GM19467 (cell line): ENCODE results near the gene DUSP10.
A peak's percentile ranks its signal among the peaks of the same experiment; 100 is the strongest.

Source experiments
- ATAC-seq: cut with Tn5 transposase; IDR thresholded peaks from one replicate; pipeline ENCODE4 v1.9.1; 2021; ENCODE audit warnings: mild to moderate bottlenecking, moderate library complexity; ENCODE audit not compliant: unreplicated experiment

The DUSP10 gene

GRCh38 chr1:221715321-221716169 is 26.3 kb downstream of the DUSP10 start:
- ATAC-seq, result no peak

- no peak for ATAC-seq
Observed at GRCh38 chr1:221714227-221715152, 27.4 kb downstream of the DUSP10 start.

GRCh38 chr1:221712776-221713431 is 29.0 kb downstream of the DUSP10 start:
- peak; percentile 61 for ATAC-seq

GRCh38 chr1:221712198-221712684 is 29.6 kb downstream of the DUSP10 start:
- ATAC-seq, result peak; percentile 32

- ATAC-seq, result no peak
Observed at GRCh38 chr1:221711656-221712055, 30.2 kb downstream of the DUSP10 start.

- no peak for ATAC-seq
Observed at GRCh38 chr1:221711063-221711577, 30.8 kb downstream of the DUSP10 start.

GRCh38 chr1:221709854-221710253 is 32.0 kb downstream of the DUSP10 start:
- ATAC-seq, result no peak

- no peak for ATAC-seq
Observed at GRCh38 chr1:221708987-221709386, 32.9 kb downstream of the DUSP10 start.

GRCh38 chr1:221708076-221708571 is 33.8 kb downstream of the DUSP10 start:
- peak; percentile 77 for ATAC-seq

GRCh38 chr1:221706876-221707582 is 34.9 kb downstream of the DUSP10 start:
- no peak for ATAC-seq

- ATAC-seq, result no peak
Observed at GRCh38 chr1:221706191-221706590, 35.7 kb downstream of the DUSP10 start.

- no peak for ATAC-seq
Observed at GRCh38 chr1:221704306-221704705, 37.6 kb downstream of the DUSP10 start.

- ATAC-seq, result no peak
Observed at GRCh38 chr1:221701570-221702186, 40.2 kb downstream of the DUSP10 start.

- no peak for ATAC-seq
Observed at GRCh38 chr1:221700948-221701347, 40.9 kb downstream of the DUSP10 start.

- no peak for ATAC-seq
Observed at GRCh38 chr1:221700536-221700935, 41.4 kb downstream of the DUSP10 start.

- no peak for ATAC-seq
Observed at GRCh38 chr1:221699978-221700519, 41.8 kb downstream of the DUSP10 start.

- no peak for ATAC-seq
Observed at GRCh38 chr1:221699577-221699976, 42.3 kb downstream of the DUSP10 start.

- no peak for ATAC-seq
Observed at GRCh38 chr1:221698579-221699349, 43.1 kb downstream of the DUSP10 start.
